Neural cell (in vitro differentiated cells): ENCODE results near the gene GRM4. TPM values are rescaled to one million over a fixed set of nuclear protein-coding genes. Genes with fewer than 3 reads are reported as not detected.

Experiments
- H2AFZ ChIP-seq: fragments of 200-600, 300-800 bp; sonication (generic), shearing (Covaris generic); 2 replicates; pipeline ENCODE4 v1.6.0; 2014; ENCODE audit warnings: low read depth, mild to moderate bottlenecking, antibody characterized with exemption, low read length, moderate library complexity
- H3F3A ChIP-seq: fragments of 200-600 bp; shearing (Covaris generic); 2 replicates; pipeline ENCODE4 v1.6.1; 2016; ENCODE audit warnings: mild to moderate bottlenecking, moderate library complexity, mixed read lengths, antibody characterized with exemption, low read length; ENCODE audit not compliant: insufficient read depth, poor library complexity, severe bottlenecking
- H3K27ac ChIP-seq: fragments of 200-600, 300-800 bp; sonication (generic), shearing (Covaris generic); 2 replicates; pipeline ENCODE4 v1.5.1; 2014; ENCODE audit warnings: mild to moderate bottlenecking, low read length, moderate library complexity
- H3K27me3 ChIP-seq: fragments of 300-800, 200-600 bp; sonication (generic), shearing (Covaris generic); 2 replicates; pipeline ENCODE4 v1.6.0; 2014; ENCODE audit warnings: mild to moderate bottlenecking, low read depth, low read length, moderate library complexity; ENCODE audit not compliant: insufficient read depth
- H3K36me3 ChIP-seq: fragments of 300-800, 200-600 bp; sonication (generic), shearing (Covaris generic); 2 replicates; pipeline ENCODE4 v1.5.1; 2014; ENCODE audit warnings: mild to moderate bottlenecking, antibody characterized with exemption, low read length, moderate library complexity; ENCODE audit not compliant: insufficient read depth
- H3K4me2 ChIP-seq: fragments of 300-800, 200-600 bp; sonication (generic), shearing (Covaris generic); 2 replicates; pipeline ENCODE4 v1.6.0; 2014; ENCODE audit warnings: mild to moderate bottlenecking, low read length
- H3K4me3 ChIP-seq: fragments of 300-800, 200-600 bp; sonication (generic), shearing (Covaris generic); 2 replicates; pipeline ENCODE4 v1.5.1; 2014; ENCODE audit warnings: mild to moderate bottlenecking, low read length, moderate library complexity
- H3K79me2 ChIP-seq: fragments of 200-600 bp; shearing (Covaris generic); replicated peaks from 2 replicates; pipeline ENCODE4 v1.6.0; 2014; ENCODE audit warnings: mild to moderate bottlenecking, low read length, moderate library complexity; ENCODE audit not compliant: insufficient read depth
- H3K9ac ChIP-seq: fragments of 300-800, 200-600 bp; sonication (generic), shearing (Covaris generic); 2 replicates; pipeline ENCODE4 v1.6.1; 2016; ENCODE audit warnings: mild to moderate bottlenecking, low read length, mixed read lengths
- H3K9me2 ChIP-seq: fragments of 200-600 bp; shearing (Covaris generic); 2 replicates; pipeline ENCODE4 v1.6.1; 2016; ENCODE audit warnings: mild to moderate bottlenecking, low read length, mixed read lengths; ENCODE audit not compliant: insufficient read depth
- H3K9me3 ChIP-seq: fragments of 200-600, 300-800 bp; sonication (generic), shearing (Covaris generic); 2 replicates; pipeline ENCODE4 v1.6.1; 2016; ENCODE audit warnings: mild to moderate bottlenecking, mixed run types, low read length, moderate library complexity, mixed read lengths
- H4K20me1 ChIP-seq: fragments of 200-600 bp; shearing (Covaris generic); 2 replicates; pipeline ENCODE4 v1.6.1; 2016; ENCODE audit warnings: mild to moderate bottlenecking, mixed run types; ENCODE audit not compliant: insufficient read depth
- CTCF ChIP-seq: fragments of 450-650 bp; IDR thresholded peaks from 2 replicates; pipeline ENCODE4 v1.5.1; 2014; ENCODE audit warnings: antibody characterized with exemption, mild to moderate bottlenecking, moderate library complexity; ENCODE audit not compliant: poor library complexity, severe bottlenecking
- EP300 ChIP-seq: fragments of 450-650 bp; conservative IDR thresholded peaks from 2 replicates; pipeline ENCODE4 v1.6.1; 2014; ENCODE audit warnings: antibody characterized with exemption, mild to moderate bottlenecking, moderate library complexity; ENCODE audit not compliant: poor library complexity, severe bottlenecking
- EZH2 ChIP-seq: fragments of 200-600, 300-800 bp; shearing (Covaris generic), sonication (generic); IDR thresholded peaks from 2 replicates; pipeline ENCODE4 v1.6.1; 2014; ENCODE audit warnings: antibody characterized with exemption, low read length, borderline replicate concordance, mild to moderate bottlenecking; ENCODE audit not compliant: insufficient read depth, poor library complexity, severe bottlenecking
- MXI1 ChIP-seq: fragments of 450-650 bp; conservative IDR thresholded peaks from 2 replicates; pipeline ENCODE4 v1.6.1; 2014; ENCODE audit warnings: antibody characterized with exemption, mild to moderate bottlenecking; ENCODE audit not compliant: poor library complexity, severe bottlenecking
- POLR2AphosphoS5 ChIP-seq: IDR thresholded peaks from 2 replicates; pipeline ENCODE4 v1.6.1; 2012
- RAD21 ChIP-seq: fragments of 450-650 bp; conservative IDR thresholded peaks from 2 replicates; pipeline ENCODE4 v1.6.1; 2014; ENCODE audit warnings: antibody characterized with exemption, mild to moderate bottlenecking, moderate library complexity
- SMC3 ChIP-seq: fragments of 450-650 bp; conservative IDR thresholded peaks from 2 replicates; pipeline ENCODE4 v1.6.1; 2014; ENCODE audit warnings: antibody characterized with exemption, mild to moderate bottlenecking, moderate library complexity; ENCODE audit not compliant: poor library complexity
- TAF1 ChIP-seq: IDR thresholded peaks from 2 replicates; pipeline ENCODE4 v1.6.1; 2012; ENCODE audit warnings: low read depth
- polyA plus RNA-seq: library from polyadenylated mRNA; depleted of rRNA; stranded (reverse); fragments of >200 nt; gene quantifications from 2 replicates; pipeline ENCODE4 v1.2.3, GENCODE V29; 2014
- TF ChIP-seq, protein P1 (sequence below): IDR thresholded peaks from 2 replicates; pipeline ENCODE4 v1.6.1; 2012; ENCODE audit warnings: borderline replicate concordance

The GRM4 gene
- polyA plus RNA-seq, 1 donor from 2014 or later = 2.1 TPM

GRCh38 chr6:34157236-34157830 lies 11.4 kb upstream of the GRM4 start:
- TF ChIP-seq TAF1 = no peak
- TF ChIP-seq, protein P1, sequence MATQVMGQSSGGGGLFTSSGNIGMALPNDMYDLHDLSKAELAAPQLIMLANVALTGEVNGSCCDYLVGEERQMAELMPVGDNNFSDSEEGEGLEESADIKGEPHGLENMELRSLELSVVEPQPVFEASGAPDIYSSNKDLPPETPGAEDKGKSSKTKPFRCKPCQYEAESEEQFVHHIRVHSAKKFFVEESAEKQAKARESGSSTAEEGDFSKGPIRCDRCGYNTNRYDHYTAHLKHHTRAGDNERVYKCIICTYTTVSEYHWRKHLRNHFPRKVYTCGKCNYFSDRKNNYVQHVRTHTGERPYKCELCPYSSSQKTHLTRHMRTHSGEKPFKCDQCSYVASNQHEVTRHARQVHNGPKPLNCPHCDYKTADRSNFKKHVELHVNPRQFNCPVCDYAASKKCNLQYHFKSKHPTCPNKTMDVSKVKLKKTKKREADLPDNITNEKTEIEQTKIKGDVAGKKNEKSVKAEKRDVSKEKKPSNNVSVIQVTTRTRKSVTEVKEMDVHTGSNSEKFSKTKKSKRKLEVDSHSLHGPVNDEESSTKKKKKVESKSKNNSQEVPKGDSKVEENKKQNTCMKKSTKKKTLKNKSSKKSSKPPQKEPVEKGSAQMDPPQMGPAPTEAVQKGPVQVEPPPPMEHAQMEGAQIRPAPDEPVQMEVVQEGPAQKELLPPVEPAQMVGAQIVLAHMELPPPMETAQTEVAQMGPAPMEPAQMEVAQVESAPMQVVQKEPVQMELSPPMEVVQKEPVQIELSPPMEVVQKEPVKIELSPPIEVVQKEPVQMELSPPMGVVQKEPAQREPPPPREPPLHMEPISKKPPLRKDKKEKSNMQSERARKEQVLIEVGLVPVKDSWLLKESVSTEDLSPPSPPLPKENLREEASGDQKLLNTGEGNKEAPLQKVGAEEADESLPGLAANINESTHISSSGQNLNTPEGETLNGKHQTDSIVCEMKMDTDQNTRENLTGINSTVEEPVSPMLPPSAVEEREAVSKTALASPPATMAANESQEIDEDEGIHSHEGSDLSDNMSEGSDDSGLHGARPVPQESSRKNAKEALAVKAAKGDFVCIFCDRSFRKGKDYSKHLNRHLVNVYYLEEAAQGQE = no peak
- no peak for TF ChIP-seq EZH2
- TF ChIP-seq MXI1 = no peak
- no peak for TF ChIP-seq EP300
- TF ChIP-seq CTCF = no peak
- no peak for TF ChIP-seq SMC3
- TF ChIP-seq RAD21 = no peak
- Histone ChIP-seq H3F3A (no peaks in the 10 kb centered on the region), H2AFZ (no peak overlapping the region), H3K9ac (no peak overlapping the region), H3K9me3 (no peaks in the 10 kb centered on the region), H3K36me3 (no peaks in the 10 kb centered on the region), H3K4me3 (no peak overlapping the region), H3K4me2 (no peak overlapping the region), H3K27me3 (peaks cover 6% of the 10 kb centered on the region), H4K20me1 (no peaks in the 10 kb centered on the region), H3K9me2 (no peaks in the 10 kb centered on the region), H3K27ac (no peak overlapping the region), H3K79me2 (no peaks in the 10 kb centered on the region)

GRCh38 chr6:34155471-34156300 lies 9.8 kb upstream of the GRM4 start:
- H3K27ac ChIP-seq = no peak overlapping the region
- no peaks in the 10 kb centered on the region for H3F3A ChIP-seq
- H2AFZ ChIP-seq = peak overlapping the region; percentile 56
- no peak overlapping the region for H3K4me3 ChIP-seq
- H3K9me2 ChIP-seq = no peaks in the 10 kb centered on the region
- no peak overlapping the region for H3K4me2 ChIP-seq
- no peaks in the 10 kb centered on the region for H3K79me2 ChIP-seq
- H4K20me1 ChIP-seq = no peaks in the 10 kb centered on the region
- H3K9me3 ChIP-seq = no peaks in the 10 kb centered on the region
- H3K27me3 ChIP-seq = peaks cover 6% of the 10 kb centered on the region
- TF ChIP-seq EP300 (no peak), EZH2 (no peak), SMC3 (no peak), MXI1 (no peak), CTCF (no peak), RAD21 (no peak), TAF1 (no peak), POLR2AphosphoS5 (no peak)
- TF ChIP-seq, protein P1 = no peak
- no peaks in the 10 kb centered on the region for H3K36me3 ChIP-seq
- H3K9ac ChIP-seq = no peak overlapping the region
